GM12874 (cell line): ENCODE results near the gene CBX2.

Experiments used
- TF ChIP-seq, protein P1 (sequence below): IDR thresholded peaks from 2 replicates; pipeline ENCODE4 v1.5.1; 2011; ENCODE audit warnings: low read depth, mild to moderate bottlenecking, control low read depth, low read length, moderate library complexity; ENCODE audit not compliant: insufficient read depth

The CBX2 gene

DNA sequence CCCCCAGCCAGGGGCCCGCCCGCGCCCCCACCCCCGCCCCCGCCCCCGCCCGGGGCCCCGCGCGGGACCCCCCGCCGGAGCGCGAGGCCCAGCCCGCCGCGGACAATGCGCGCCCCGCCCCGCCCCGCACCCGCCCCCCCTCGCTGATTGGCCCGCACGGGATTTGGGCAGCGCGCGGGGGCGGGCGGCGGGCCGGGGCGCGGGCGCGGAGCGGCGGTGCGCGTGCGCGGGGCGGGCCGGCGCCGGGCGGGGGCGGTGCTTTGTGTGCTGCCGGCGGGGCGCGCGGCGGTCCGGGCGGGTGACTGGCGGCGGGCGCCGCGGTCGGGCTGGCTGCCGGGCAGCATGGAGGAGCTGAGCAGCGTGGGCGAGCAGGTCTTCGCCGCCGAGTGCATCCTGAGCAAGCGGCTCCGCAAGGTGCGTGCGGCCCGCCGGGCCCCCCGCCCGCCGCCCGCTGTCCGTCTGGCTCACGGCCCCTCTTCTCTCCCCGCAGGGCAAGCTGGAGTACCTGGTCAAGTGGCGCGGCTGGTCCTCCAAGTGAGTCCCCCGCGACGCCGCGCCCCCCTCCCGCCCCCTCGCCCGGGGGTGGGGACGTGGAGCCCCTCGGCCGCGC is at the start of gene CBX2:
Gene CBX2 (plus strand): TSS at position 255 of the 610 bp plus-strand sequence. CDS start 88 bp downstream, at position 343.
- TF ChIP-seq, protein P1, sequence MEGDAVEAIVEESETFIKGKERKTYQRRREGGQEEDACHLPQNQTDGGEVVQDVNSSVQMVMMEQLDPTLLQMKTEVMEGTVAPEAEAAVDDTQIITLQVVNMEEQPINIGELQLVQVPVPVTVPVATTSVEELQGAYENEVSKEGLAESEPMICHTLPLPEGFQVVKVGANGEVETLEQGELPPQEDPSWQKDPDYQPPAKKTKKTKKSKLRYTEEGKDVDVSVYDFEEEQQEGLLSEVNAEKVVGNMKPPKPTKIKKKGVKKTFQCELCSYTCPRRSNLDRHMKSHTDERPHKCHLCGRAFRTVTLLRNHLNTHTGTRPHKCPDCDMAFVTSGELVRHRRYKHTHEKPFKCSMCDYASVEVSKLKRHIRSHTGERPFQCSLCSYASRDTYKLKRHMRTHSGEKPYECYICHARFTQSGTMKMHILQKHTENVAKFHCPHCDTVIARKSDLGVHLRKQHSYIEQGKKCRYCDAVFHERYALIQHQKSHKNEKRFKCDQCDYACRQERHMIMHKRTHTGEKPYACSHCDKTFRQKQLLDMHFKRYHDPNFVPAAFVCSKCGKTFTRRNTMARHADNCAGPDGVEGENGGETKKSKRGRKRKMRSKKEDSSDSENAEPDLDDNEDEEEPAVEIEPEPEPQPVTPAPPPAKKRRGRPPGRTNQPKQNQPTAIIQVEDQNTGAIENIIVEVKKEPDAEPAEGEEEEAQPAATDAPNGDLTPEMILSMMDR, result no peak

DNA sequence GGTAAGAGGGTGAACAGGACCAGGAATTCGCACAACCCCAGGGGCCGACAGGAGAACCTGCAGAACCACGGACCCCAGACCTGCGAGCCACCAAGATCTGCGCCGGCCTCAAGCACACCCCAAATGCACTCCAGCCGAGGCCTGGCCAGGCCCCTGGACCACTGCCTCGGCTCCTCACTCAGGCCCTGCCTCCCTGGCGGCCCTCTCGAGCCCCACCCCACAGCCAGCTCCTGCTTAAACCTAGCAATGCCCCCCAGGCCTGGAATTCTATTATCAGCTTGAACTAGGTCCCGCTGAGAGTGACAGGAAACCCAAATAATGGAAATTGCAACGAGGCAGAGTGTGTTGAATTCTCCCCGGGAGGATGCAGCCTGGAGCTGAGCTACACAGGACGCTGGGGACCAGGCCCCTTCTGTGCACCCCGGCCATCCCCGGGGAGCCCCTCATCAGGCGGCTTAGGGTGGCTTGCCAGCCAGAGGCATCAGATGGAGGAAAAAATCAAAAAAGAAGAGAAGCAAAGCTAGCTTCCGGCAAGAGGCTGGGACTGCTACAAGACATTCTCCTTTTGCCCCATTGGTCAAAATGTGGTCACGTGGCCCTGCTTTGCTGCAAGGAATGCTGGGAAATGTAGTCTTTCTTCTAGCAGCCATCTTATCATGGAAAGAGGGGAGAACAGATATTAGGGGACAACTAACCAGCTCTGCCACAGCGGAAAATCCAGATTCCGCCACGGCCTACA is 49.6 kb upstream of the CBX2 start:
- TF ChIP-seq, protein P1, result no peak

DNA sequence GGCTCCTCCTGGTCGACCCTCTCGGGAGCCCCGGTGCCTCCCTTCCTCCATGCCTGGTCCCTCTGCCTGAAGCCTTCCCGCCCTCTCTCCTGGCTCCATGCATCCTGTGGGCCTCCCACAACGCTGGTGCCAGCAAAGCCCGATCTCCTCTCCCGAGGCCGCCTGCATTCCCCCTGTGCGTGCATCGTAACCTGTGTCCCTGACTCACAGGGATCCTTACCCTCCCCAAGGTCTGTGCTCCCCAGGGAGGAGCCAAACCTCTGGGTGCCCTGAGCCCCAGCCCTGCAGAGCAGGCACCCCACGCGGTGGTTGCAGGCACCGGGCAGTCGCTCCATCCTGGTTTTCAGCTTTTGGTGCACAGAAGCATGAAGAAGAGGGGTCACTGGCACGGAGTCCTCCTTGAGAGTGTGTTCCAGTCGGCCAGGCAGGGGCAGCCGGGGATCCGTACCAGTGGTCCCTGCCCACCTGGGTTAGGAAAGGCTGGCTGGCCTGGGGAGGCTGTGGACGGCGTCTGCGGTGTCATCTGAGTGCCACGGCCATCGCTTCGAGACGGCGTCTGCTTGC is 49.0 kb upstream of the CBX2 start:
- TF ChIP-seq, protein P1, result no peak

GRCh38 chr17:79729761-79730160 is 48.2 kb upstream of the CBX2 start:
- TF ChIP-seq, protein P1, result no peak

DNA sequence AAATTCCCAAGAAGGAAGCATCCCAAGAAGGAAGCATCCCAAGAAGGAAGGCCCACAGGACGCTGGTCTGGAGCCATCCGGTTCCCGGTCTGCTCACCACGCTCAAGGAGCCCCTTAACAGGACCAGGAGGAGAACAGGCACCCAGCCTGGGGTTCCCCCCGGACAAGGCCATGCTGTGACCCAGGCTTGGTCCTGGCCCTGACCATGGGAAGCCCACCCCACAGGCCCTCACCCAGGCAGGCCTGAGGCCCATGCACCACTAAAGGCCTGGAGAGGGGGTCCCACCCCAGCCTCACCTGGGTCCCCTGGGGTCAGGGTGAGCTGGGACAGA is 47.5 kb upstream of the CBX2 start:
- TF ChIP-seq, protein P1, result no peak

DNA sequence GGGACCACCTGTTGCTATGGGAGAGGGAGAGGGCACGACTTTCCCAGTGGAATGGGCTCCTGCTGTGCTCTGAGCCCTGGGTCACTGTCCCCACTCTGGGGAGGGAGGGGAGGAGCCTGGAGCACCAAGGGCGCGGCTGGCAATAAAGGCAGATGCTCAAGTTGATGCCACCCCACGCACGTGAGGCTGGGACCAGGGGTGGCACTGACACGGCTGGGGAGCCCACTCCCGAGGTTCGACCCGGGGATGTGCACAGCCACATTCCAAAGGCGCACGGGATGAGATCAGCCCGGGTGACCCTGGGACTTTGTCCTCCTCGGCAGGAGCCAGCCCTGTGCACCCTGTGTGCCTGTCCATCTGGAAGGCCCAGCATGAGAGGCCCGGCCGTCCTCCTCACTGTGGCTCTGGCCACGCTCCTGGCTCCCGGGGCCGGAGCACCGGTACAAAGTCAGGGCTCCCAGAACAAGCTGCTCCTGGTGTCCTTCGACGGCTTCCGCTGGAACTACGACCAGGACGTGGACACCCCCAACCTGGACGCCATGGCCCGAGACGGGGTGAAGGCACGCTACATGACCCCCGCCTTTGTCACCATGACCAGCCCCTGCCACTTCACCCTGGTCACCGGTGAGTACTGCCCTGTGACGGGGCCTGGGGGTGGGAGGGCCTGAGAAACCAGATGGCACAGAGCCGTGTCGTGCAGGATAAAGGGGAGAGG is 47.0 kb upstream of the CBX2 start, which contains the start of gene ENPP7:
Gene ENPP7 (plus strand): TSS at position 175 of the 715 bp plus-strand sequence. CDS start 197 bp downstream, at position 372.
- TF ChIP-seq, protein P1, result no peak

DNA sequence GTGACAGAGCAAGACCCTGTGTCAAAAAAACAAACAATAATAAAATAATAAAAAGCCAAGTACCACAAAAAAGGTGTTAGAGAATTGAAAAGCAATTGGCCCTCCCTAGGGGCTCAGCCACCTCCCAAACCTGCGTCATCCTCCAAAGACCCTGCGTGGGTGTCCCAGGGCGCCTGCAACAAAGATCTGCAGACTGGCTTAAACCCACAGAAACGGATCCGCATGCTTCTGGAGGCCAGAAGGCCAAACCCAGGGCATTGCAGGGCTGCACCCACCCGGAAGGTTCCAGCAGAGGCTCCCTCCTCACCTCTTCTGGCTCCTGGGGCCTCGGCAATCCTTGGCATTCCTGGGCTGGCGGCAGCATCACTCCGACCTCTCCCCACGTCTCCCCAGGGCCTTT is 45.7 kb upstream of the CBX2 start:
- TF ChIP-seq, protein P1, result no peak
